ENCODE data around the gene SH3RF3. TPM values are rescaled to one million over a fixed set of nuclear protein-coding genes. Genes with fewer than 3 reads are reported as not detected.

The SH3RF3 gene
- total RNA-seq, 1 experiment from 2014 or later = 1.0 TPM

- TF ChIP-seq, protein P1, sequence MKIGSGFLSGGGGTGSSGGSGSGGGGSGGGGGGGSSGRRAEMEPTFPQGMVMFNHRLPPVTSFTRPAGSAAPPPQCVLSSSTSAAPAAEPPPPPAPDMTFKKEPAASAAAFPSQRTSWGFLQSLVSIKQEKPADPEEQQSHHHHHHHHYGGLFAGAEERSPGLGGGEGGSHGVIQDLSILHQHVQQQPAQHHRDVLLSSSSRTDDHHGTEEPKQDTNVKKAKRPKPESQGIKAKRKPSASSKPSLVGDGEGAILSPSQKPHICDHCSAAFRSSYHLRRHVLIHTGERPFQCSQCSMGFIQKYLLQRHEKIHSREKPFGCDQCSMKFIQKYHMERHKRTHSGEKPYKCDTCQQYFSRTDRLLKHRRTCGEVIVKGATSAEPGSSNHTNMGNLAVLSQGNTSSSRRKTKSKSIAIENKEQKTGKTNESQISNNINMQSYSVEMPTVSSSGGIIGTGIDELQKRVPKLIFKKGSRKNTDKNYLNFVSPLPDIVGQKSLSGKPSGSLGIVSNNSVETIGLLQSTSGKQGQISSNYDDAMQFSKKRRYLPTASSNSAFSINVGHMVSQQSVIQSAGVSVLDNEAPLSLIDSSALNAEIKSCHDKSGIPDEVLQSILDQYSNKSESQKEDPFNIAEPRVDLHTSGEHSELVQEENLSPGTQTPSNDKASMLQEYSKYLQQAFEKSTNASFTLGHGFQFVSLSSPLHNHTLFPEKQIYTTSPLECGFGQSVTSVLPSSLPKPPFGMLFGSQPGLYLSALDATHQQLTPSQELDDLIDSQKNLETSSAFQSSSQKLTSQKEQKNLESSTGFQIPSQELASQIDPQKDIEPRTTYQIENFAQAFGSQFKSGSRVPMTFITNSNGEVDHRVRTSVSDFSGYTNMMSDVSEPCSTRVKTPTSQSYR (CRISPR knock-in tag; IDR thresholded peaks at IDR 0.05) = no peak
- TF ChIP-seq, protein P2, sequence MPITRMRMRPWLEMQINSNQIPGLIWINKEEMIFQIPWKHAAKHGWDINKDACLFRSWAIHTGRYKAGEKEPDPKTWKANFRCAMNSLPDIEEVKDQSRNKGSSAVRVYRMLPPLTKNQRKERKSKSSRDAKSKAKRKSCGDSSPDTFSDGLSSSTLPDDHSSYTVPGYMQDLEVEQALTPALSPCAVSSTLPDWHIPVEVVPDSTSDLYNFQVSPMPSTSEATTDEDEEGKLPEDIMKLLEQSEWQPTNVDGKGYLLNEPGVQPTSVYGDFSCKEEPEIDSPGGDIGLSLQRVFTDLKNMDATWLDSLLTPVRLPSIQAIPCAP (CRISPR knock-in tag; IDR thresholded peaks at IDR 0.05) = no peak
- TF ChIP-seq NFYB (CRISPR knock-in tag; conservative IDR thresholded peaks at IDR 0.05; ENCODE audit: low read depth) = no peak
Observed at GRCh38 chr2:109244304-109244582, 115.2 kb downstream of the SH3RF3 start (continued).

- Mint-ChIP-seq H3K9me3 (0 out of 2 replicates have a peak, but pooled peaks cover 4% of the 10 kb centered on the region), H3K4me1 (peaks cover 13% of the 10 kb centered on the region), H3K36me3 (no peaks in the 10 kb centered on the region), H3K27me3 (ENCODE audit: low read depth) (no peaks in the 10 kb centered on the region; the same call in 1 of the 2 replicates), H3K27ac (no peak overlapping the region), H3K4me3 (no peak overlapping the region)
- TF ChIP-seq, protein P3, sequence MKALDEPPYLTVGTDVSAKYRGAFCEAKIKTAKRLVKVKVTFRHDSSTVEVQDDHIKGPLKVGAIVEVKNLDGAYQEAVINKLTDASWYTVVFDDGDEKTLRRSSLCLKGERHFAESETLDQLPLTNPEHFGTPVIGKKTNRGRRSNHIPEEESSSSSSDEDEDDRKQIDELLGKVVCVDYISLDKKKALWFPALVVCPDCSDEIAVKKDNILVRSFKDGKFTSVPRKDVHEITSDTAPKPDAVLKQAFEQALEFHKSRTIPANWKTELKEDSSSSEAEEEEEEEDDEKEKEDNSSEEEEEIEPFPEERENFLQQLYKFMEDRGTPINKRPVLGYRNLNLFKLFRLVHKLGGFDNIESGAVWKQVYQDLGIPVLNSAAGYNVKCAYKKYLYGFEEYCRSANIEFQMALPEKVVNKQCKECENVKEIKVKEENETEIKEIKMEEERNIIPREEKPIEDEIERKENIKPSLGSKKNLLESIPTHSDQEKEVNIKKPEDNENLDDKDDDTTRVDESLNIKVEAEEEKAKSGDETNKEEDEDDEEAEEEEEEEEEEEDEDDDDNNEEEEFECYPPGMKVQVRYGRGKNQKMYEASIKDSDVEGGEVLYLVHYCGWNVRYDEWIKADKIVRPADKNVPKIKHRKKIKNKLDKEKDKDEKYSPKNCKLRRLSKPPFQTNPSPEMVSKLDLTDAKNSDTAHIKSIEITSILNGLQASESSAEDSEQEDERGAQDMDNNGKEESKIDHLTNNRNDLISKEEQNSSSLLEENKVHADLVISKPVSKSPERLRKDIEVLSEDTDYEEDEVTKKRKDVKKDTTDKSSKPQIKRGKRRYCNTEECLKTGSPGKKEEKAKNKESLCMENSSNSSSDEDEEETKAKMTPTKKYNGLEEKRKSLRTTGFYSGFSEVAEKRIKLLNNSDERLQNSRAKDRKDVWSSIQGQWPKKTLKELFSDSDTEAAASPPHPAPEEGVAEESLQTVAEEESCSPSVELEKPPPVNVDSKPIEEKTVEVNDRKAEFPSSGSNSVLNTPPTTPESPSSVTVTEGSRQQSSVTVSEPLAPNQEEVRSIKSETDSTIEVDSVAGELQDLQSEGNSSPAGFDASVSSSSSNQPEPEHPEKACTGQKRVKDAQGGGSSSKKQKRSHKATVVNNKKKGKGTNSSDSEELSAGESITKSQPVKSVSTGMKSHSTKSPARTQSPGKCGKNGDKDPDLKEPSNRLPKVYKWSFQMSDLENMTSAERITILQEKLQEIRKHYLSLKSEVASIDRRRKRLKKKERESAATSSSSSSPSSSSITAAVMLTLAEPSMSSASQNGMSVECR (CRISPR knock-in tag; IDR thresholded peaks at IDR 0.05; ENCODE audit: borderline replicate concordance) = no peak
- TF ChIP-seq, protein P4, sequence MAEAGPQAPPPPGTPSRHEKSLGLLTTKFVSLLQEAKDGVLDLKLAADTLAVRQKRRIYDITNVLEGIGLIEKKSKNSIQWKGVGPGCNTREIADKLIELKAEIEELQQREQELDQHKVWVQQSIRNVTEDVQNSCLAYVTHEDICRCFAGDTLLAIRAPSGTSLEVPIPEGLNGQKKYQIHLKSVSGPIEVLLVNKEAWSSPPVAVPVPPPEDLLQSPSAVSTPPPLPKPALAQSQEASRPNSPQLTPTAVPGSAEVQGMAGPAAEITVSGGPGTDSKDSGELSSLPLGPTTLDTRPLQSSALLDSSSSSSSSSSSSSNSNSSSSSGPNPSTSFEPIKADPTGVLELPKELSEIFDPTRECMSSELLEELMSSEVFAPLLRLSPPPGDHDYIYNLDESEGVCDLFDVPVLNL (CRISPR knock-in tag; IDR thresholded peaks at IDR 0.05; ENCODE audit: borderline replicate concordance, low read depth) = no peak
- TF ChIP-seq NR3C1 (CRISPR knock-in tag; conservative IDR thresholded peaks at IDR 0.05; ENCODE audit: low read depth) (no peak), TP53 (CRISPR knock-in tag; IDR thresholded peaks at IDR 0.05) (no peak), ZNF317 (CRISPR knock-in tag; IDR thresholded peaks at IDR 0.05; ENCODE audit: borderline replicate concordance, low read depth) (no peak), ETV6 (CRISPR knock-in tag; IDR thresholded peaks at IDR 0.05) (no peak), FOXJ3 (CRISPR knock-in tag; IDR thresholded peaks at IDR 0.05; ENCODE audit: borderline replicate concordance) (no peak), TEAD1 (CRISPR knock-in tag; IDR thresholded peaks at IDR 0.05) (no peak), CREM (CRISPR knock-in tag; IDR thresholded peaks at IDR 0.05) (no peak), ATF2 (CRISPR knock-in tag; IDR thresholded peaks at IDR 0.05; ENCODE audit: borderline replicate concordance, low read depth) (no peak), ATF1 (CRISPR knock-in tag; IDR thresholded peaks at IDR 0.05) (no peak), RORB (CRISPR knock-in tag; IDR thresholded peaks at IDR 0.05) (no peak), TCF7 (CRISPR knock-in tag; IDR thresholded peaks at IDR 0.05; ENCODE audit: low read depth) (no peak), NR1H2 (CRISPR knock-in tag; IDR thresholded peaks at IDR 0.05) (no peak)
- TF ChIP-seq, protein P5, sequence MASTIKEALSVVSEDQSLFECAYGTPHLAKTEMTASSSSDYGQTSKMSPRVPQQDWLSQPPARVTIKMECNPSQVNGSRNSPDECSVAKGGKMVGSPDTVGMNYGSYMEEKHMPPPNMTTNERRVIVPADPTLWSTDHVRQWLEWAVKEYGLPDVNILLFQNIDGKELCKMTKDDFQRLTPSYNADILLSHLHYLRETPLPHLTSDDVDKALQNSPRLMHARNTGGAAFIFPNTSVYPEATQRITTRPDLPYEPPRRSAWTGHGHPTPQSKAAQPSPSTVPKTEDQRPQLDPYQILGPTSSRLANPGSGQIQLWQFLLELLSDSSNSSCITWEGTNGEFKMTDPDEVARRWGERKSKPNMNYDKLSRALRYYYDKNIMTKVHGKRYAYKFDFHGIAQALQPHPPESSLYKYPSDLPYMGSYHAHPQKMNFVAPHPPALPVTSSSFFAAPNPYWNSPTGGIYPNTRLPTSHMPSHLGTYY (CRISPR knock-in tag; IDR thresholded peaks at IDR 0.05) = no peak
- TF ChIP-seq, protein P6, sequence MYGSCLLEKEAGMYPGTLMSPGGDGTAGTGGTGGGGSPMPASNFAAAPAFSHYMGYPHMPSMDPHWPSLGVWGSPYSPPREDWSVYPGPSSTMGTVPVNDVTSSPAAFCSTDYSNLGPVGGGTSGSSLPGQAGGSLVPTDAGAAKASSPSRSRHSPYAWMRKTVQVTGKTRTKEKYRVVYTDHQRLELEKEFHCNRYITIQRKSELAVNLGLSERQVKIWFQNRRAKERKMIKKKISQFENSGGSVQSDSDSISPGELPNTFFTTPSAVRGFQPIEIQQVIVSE (CRISPR knock-in tag; IDR thresholded peaks at IDR 0.05; ENCODE audit: borderline replicate concordance) = no peak
- TF ChIP-seq, protein P7, sequence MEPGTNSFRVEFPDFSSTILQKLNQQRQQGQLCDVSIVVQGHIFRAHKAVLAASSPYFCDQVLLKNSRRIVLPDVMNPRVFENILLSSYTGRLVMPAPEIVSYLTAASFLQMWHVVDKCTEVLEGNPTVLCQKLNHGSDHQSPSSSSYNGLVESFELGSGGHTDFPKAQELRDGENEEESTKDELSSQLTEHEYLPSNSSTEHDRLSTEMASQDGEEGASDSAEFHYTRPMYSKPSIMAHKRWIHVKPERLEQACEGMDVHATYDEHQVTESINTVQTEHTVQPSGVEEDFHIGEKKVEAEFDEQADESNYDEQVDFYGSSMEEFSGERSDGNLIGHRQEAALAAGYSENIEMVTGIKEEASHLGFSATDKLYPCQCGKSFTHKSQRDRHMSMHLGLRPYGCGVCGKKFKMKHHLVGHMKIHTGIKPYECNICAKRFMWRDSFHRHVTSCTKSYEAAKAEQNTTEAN (CRISPR knock-in tag; IDR thresholded peaks at IDR 0.05) = no peak
- ATAC-seq (no peak), DNase-seq (ENCODE audit: low spot score) (no peak)
- POLR2A ChIA-PET = no interaction called here
- CTCF ChIA-PET = no interaction called here
Observed at GRCh38 chr2:109244750-109245382, 115.9 kb downstream of the SH3RF3 start.

Measured in WTC11 (cell line).